Karpas-422 (cell line): ENCODE data around the gene TGOLN2. TPM values are rescaled to one million over a fixed set of nuclear protein-coding genes. Genes with fewer than 3 reads are reported as not detected.

Experiments
- DNase-seq: peaks from one replicate; pipeline ENCODE4 v3.0.0-alpha.2; 2015
- H2AFZ ChIP-seq: fragments of 200-600 bp; sonication (generic); 2 replicates; pipeline ENCODE4 v1.6.1; 2014; ENCODE audit warnings: antibody characterized with exemption, low read length, mixed read lengths
- H3K27ac ChIP-seq: fragments of 200-600 bp; sonication (generic); 2 replicates; pipeline ENCODE4 v1.5.1; 2014; ENCODE audit warnings: mild to moderate bottlenecking, low read length, moderate library complexity
- H3K27me3 ChIP-seq: fragments of 200-600 bp; sonication (generic); 2 replicates; pipeline ENCODE4 v1.6.1; 2014; ENCODE audit warnings: low read length, mixed read lengths
- H3K36me3 ChIP-seq: fragments of 200-600 bp; sonication (generic); 2 replicates; pipeline ENCODE4 v1.6.1; 2014; ENCODE audit warnings: low read length, mixed read lengths; ENCODE audit not compliant: insufficient read depth
- H3K4me1 ChIP-seq: fragments of 200-600 bp; sonication (generic); 2 replicates; pipeline ENCODE4 v1.6.1; 2014; ENCODE audit warnings: mild to moderate bottlenecking, low read length, mixed read lengths
- H3K4me2 ChIP-seq: fragments of 200-600 bp; sonication (generic); 2 replicates; pipeline ENCODE4 v1.6.1; 2014; ENCODE audit warnings: low read length, low read depth, mild to moderate bottlenecking; ENCODE audit not compliant: poor library complexity, severe bottlenecking
- H3K4me3 ChIP-seq: fragments of 200-600 bp; sonication (generic); 2 replicates; pipeline ENCODE4 v1.5.1; 2014; ENCODE audit warnings: mild to moderate bottlenecking, antibody characterized with exemption, low read length, mixed read lengths
- H3K79me2 ChIP-seq: fragments of 200-600 bp; sonication (generic); 2 replicates; pipeline ENCODE4 v1.6.1; 2014; ENCODE audit warnings: mild to moderate bottlenecking, low read length, mixed read lengths
- H3K9ac ChIP-seq: fragments of 200-600 bp; sonication (generic); 2 replicates; pipeline ENCODE4 v1.6.0; 2014; ENCODE audit warnings: low read length
- H3K9me2 ChIP-seq: fragments of 200-600 bp; sonication (generic), shearing (Covaris generic); replicated peaks from 2 replicates; pipeline ENCODE4 v1.6.0; 2014; ENCODE audit warnings: mild to moderate bottlenecking, low read length, moderate library complexity; ENCODE audit not compliant: insufficient read depth
- H3K9me3 ChIP-seq: fragments of 300-700, 200-600 bp; sonication (generic); 2 replicates; pipeline ENCODE4 v1.6.1; 2014; ENCODE audit warnings: low read length, mixed read lengths
- H4K20me1 ChIP-seq: fragments of 200-600 bp; sonication (generic); 2 replicates; pipeline ENCODE4 v1.6.1; 2014; ENCODE audit warnings: mild to moderate bottlenecking, antibody characterized with exemption, low read length, low read depth; ENCODE audit not compliant: insufficient read depth
- small RNA-seq: library from RNA; depleted of rRNA; stranded (forward); fragments of <200 nt; gene quantifications from one replicate; pipeline ENCODE3, GENCODE V24; 2014
- total RNA-seq: library from RNA; depleted of rRNA; stranded (reverse); fragments of >200 nt; shearing (Covaris generic); gene quantifications from 2 replicates; pipeline ENCODE4 v1.2.3, GENCODE V29; 2014; ENCODE audit warnings: low replicate concordance; rRNA removed

Gene TGOLN2
- total RNA-seq, 1 experiment from 2014 or later, result 130 TPM

- no peak for DNase-seq
These were observed 53.8 kb downstream of the TGOLN2 start for GRCh38 chr2:85273738-85274731.

GRCh38 chr2:85272357-85272756, 55.4 kb downstream of the TGOLN2 start:
- H3K36me3 ChIP-seq, result no peaks in the 10 kb centered on the region
- no peaks in the 10 kb centered on the region for H3K4me1 ChIP-seq
- no peak for DNase-seq
- no peak overlapping the region for H3K9ac ChIP-seq
- no peaks in the 10 kb centered on the region for H3K79me2 ChIP-seq
- H3K9me3 ChIP-seq, result no peaks in the 10 kb centered on the region
- no peak overlapping the region for H3K4me3 ChIP-seq
- H3K27ac ChIP-seq, result no peak overlapping the region
- H2AFZ ChIP-seq, result no peak overlapping the region
- no peak overlapping the region for H3K4me2 ChIP-seq
- H4K20me1 ChIP-seq, result no peaks in the 10 kb centered on the region
- H3K9me2 ChIP-seq, result no peaks in the 10 kb centered on the region
- H3K27me3 ChIP-seq, result no peaks in the 10 kb centered on the region

More at GRCh38 chr2:85273738-85274731, 53.8 kb downstream of the TGOLN2 start:
- Histone ChIP-seq H3K27me3 (no peaks in the 10 kb centered on the region), H3K4me2 (no peak overlapping the region), H2AFZ (no peak overlapping the region), H3K79me2 (no peaks in the 10 kb centered on the region), H3K4me3 (no peak overlapping the region), H3K4me1 (peaks cover 7% of the 10 kb centered on the region), H4K20me1 (no peaks in the 10 kb centered on the region), H3K27ac (no peak overlapping the region), H3K9me3 (no peaks in the 10 kb centered on the region), H3K9me2 (no peaks in the 10 kb centered on the region), H3K9ac (no peak overlapping the region), H3K36me3 (no peaks in the 10 kb centered on the region)

GRCh38 chr2:85269959-85270358, 57.8 kb downstream of the TGOLN2 start:
- no peaks in the 10 kb centered on the region for H3K79me2 ChIP-seq
- H3K9me2 ChIP-seq, result no peaks in the 10 kb centered on the region
- no peak for DNase-seq
- no peaks in the 10 kb centered on the region for H3K36me3 ChIP-seq
- no peaks in the 10 kb centered on the region for H3K27me3 ChIP-seq
- H3K27ac ChIP-seq, result no peak overlapping the region
- H3K9ac ChIP-seq, result no peak overlapping the region
- no peak overlapping the region for H3K4me2 ChIP-seq
- no peaks in the 10 kb centered on the region for H3K9me3 ChIP-seq
- no peak overlapping the region for H3K4me3 ChIP-seq
- H3K4me1 ChIP-seq, result no peaks in the 10 kb centered on the region
- H2AFZ ChIP-seq, result no peak overlapping the region
- H4K20me1 ChIP-seq, result no peaks in the 10 kb centered on the region

Small RNAs within 50 kb of the gene (small RNA-seq; reads per million reads assigned to genes)
- not detected for gene AC062037.1
- not detected for gene RF00019
- gene RN7SL113P, result not detected

Other genes with a start within 250 kb of the TGOLN2 start
- not detected in 2 replicates for gene TCF7L1, start 194.6 kb downstream of the TGOLN2 start, total RNA-seq
- 21.6 and 23.0 TPM in 2 replicates for gene RETSAT, start 26.5 kb upstream of the TGOLN2 start, total RNA-seq
- 18.6 and 28.8 TPM in 2 replicates for gene ELMOD3, start 26.8 kb upstream of the TGOLN2 start, total RNA-seq
- gene CAPG, start 82.4 kb upstream of the TGOLN2 start, total RNA-seq, result 0.63 and 7.4 TPM in 2 replicates
- 0.32 and 0.37 TPM in 2 replicates for gene SH2D6, start 90.7 kb upstream of the TGOLN2 start, total RNA-seq
- 324 and 544 TPM in 2 replicates for gene MAT2A, start 211.2 kb upstream of the TGOLN2 start, total RNA-seq
- gene GGCX, start 233.5 kb upstream of the TGOLN2 start, total RNA-seq, result 31.6 and 47.0 TPM in 2 replicates
- gene VAMP8, start 249.6 kb upstream of the TGOLN2 start, total RNA-seq, result 122 and 141 TPM in 2 replicates